Right atrium auricular region (tissue), 2 donors: ENCODE results near the gene HLA-C. TPM values are rescaled to one million over a fixed set of nuclear protein-coding genes. Genes with fewer than 3 reads are reported as not detected.
A peak's percentile ranks its signal among the peaks of the same experiment; 100 is the strongest.

Experiments used
- DNase-seq: peaks from one replicate; pipeline ENCODE4 v3.0.0-alpha.2; 2019; ENCODE audit warnings: low spot score
- H3K27ac ChIP-seq, 2 donors: fragments of 200-600 bp; sonication (generic); 1 replicate in 1 of 2; 2 replicates in 1 of 2; pipeline ENCODE4 v1.5.1; 2016 to 2019
- H3K27me3 ChIP-seq, 2 donors: fragments of 200-600 bp; sonication (generic); one replicate each; pipeline versions ENCODE4 v1.5.1 to v1.6.0; 2017 to 2019
- H3K36me3 ChIP-seq: fragments of 200-600 bp; sonication (generic); one replicate; pipeline ENCODE4 v1.5.1; 2016
- H3K4me1 ChIP-seq, 2 donors: fragments of 200-600 bp; sonication (generic); one replicate each; pipeline versions ENCODE4 v1.5.1 to v1.6.0; 2017 to 2019
- H3K4me3 ChIP-seq, 2 donors: fragments of 200-600 bp; sonication (generic); 1 replicate in 1 of 2; 2 replicates in 1 of 2; pipeline ENCODE4 v1.5.1; 2017 to 2019; ENCODE audit warnings: mild to moderate bottlenecking in 1 of 2, moderate library complexity in 1 of 2
- H3K9me3 ChIP-seq, 2 donors: fragments of 200-600 bp; sonication (generic); one replicate each; pipeline ENCODE4 v1.5.1; 2019
- total RNA-seq, 2 donors: library from RNA; depleted of rRNA; stranded (reverse); fragments of >200 nt; gene quantifications; one replicate each; pipeline ENCODE4 v1.1.0, GENCODE V29; 2016
- TF ChIP-seq, protein P1 (sequence below), 2 donors: fragments of 200-600 bp; sonication (generic); IDR thresholded peaks; one replicate each; pipeline ENCODE4 v1.5.1; 2019; ENCODE audit warnings: antibody characterized with exemption in 2 of 2

The HLA-C gene
- 100 to 1,000 TPM; 122 to 503 TPM for total RNA-seq

GRCh38 chr6:31271641-31272357 is at the start of gene HLA-C:
Gene HLA-C (minus strand): TSS chr6:31272092. CDS start chr6:31272071, 21 bp downstream.
- Histone ChIP-seq H3K9me3 (no peaks in the 10 kb centered on the region), H3K27ac (peak within 1 kb of the TSS; percentile 73 to 94), H3K4me3 (peak within 1 kb of the TSS; percentile 55 to 66), H3K4me1 (no peaks in the 10 kb centered on the region), H3K27me3 (no peaks in the 10 kb centered on the region), H3K36me3 (peaks cover 26% of the 10 kb centered on the region)
- peak; percentile 96 for DNase-seq
- TF ChIP-seq, protein P1, sequence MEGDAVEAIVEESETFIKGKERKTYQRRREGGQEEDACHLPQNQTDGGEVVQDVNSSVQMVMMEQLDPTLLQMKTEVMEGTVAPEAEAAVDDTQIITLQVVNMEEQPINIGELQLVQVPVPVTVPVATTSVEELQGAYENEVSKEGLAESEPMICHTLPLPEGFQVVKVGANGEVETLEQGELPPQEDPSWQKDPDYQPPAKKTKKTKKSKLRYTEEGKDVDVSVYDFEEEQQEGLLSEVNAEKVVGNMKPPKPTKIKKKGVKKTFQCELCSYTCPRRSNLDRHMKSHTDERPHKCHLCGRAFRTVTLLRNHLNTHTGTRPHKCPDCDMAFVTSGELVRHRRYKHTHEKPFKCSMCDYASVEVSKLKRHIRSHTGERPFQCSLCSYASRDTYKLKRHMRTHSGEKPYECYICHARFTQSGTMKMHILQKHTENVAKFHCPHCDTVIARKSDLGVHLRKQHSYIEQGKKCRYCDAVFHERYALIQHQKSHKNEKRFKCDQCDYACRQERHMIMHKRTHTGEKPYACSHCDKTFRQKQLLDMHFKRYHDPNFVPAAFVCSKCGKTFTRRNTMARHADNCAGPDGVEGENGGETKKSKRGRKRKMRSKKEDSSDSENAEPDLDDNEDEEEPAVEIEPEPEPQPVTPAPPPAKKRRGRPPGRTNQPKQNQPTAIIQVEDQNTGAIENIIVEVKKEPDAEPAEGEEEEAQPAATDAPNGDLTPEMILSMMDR (IDR thresholded peaks at IDR 0.05) = no peak

DNA sequence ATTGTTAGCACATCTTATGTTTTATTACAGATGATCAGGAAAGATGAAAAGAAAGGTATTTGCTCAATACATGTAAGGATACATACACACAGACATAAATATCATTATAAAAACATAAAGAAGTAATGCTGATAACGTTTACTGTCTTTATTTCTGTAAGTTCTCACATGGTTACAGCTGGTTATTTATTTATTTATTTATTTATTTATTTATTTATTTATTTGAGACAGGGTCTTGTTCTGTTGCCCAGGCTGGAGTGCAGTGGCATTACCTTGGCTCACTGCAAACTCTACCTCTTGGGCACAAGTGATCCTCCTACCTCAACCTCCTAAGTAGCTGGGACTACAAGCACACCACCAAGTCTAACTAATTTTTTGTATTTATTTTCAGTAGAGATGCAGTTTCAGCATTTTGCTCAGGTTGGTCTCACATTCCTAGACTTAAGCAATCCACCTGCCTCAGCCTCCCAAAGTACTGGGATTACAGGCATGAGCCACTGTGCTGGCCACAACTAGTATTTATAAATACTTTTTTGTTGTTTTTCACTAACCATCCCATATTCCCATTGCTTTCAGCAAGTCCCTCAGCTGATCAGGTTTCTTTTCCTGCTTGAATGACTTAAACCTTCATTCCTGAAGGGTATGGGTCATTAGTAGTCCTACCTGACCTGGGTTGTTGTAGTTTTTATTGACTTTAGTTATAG is 49.3 kb upstream of the HLA-C start:
- TF ChIP-seq, protein P1 (IDR thresholded peaks at IDR 0.05) = no peak
- DNase-seq = no peak
- H3K4me3 ChIP-seq = no peak overlapping the region

GRCh38 chr6:31317036-31317435 is 45.1 kb upstream of the HLA-C start:
- DNase-seq = no peak
- H3K27me3 ChIP-seq = no peaks in the 10 kb centered on the region
- H3K4me1 ChIP-seq = no peaks in the 10 kb centered on the region
- no peaks in the 10 kb centered on the region for H3K36me3 ChIP-seq
- no peak overlapping the region for H3K27ac ChIP-seq
- TF ChIP-seq, protein P1 (IDR thresholded peaks at IDR 0.05) = no peak
- no peaks in the 10 kb centered on the region for H3K9me3 ChIP-seq
- H3K4me3 ChIP-seq = no peak overlapping the region

More for the DNA sequence above, 49.3 kb upstream of the HLA-C start:
- no peak overlapping the region for H3K27ac ChIP-seq
- no peaks in the 10 kb centered on the region for H3K27me3 ChIP-seq
- H3K36me3 ChIP-seq = no peaks in the 10 kb centered on the region
- H3K4me1 ChIP-seq = no peaks in the 10 kb centered on the region
- no peaks in the 10 kb centered on the region for H3K9me3 ChIP-seq

DNA sequence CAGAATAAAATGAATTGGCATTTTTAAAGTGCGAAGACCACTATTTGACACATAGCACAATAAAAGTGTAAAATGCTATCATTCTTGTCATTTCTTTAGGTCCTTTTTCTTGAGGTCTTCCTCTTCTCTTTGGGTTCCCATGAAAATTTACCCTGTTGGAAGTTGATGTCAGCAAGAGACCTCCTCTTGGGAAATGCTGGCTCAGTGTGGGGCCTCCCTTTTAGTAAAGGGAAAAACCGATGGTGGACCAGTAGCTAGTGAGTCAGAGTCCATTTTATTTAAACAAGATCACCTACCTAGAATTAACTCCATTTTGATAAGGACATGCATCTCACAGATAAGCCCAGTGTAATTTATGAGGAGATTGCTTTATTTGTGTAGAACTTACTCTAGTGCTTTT is 37.7 kb upstream of the HLA-C start:
- no peak overlapping the region for H3K4me3 ChIP-seq
- H3K4me1 ChIP-seq = no peaks in the 10 kb centered on the region
- H3K27ac ChIP-seq = no peak overlapping the region
- H3K27me3 ChIP-seq = peaks cover 0 to 8% of the 10 kb centered on the region in 2 donors
- no peaks in the 10 kb centered on the region for H3K36me3 ChIP-seq
- TF ChIP-seq, protein P1 (IDR thresholded peaks at IDR 0.05) = no peak
- no peak for DNase-seq
- H3K9me3 ChIP-seq = no peaks in the 10 kb centered on the region

- Histone ChIP-seq H3K27me3 (peaks cover 0 to 8% of the 10 kb centered on the region in 2 donors), H3K27ac (no peak overlapping the region), H3K4me1 (no peaks in the 10 kb centered on the region), H3K9me3 (no peaks in the 10 kb centered on the region), H3K36me3 (no peaks in the 10 kb centered on the region), H3K4me3 (peak overlapping the region; percentile 19 to 35)
- DNase-seq = no peak
- TF ChIP-seq, protein P1 (IDR thresholded peaks at IDR 0.05) = no peak
Observed at GRCh38 chr6:31308845-31309175, 36.9 kb upstream of the HLA-C start.
